ENCODE measurements around the gene FCER1G. TPM values are rescaled to one million over a fixed set of nuclear protein-coding genes. Genes with fewer than 3 reads are reported as not detected.

The FCER1G gene
- total RNA-seq, 1 experiment from 2014 or later, result 0.77 TPM

DNA sequence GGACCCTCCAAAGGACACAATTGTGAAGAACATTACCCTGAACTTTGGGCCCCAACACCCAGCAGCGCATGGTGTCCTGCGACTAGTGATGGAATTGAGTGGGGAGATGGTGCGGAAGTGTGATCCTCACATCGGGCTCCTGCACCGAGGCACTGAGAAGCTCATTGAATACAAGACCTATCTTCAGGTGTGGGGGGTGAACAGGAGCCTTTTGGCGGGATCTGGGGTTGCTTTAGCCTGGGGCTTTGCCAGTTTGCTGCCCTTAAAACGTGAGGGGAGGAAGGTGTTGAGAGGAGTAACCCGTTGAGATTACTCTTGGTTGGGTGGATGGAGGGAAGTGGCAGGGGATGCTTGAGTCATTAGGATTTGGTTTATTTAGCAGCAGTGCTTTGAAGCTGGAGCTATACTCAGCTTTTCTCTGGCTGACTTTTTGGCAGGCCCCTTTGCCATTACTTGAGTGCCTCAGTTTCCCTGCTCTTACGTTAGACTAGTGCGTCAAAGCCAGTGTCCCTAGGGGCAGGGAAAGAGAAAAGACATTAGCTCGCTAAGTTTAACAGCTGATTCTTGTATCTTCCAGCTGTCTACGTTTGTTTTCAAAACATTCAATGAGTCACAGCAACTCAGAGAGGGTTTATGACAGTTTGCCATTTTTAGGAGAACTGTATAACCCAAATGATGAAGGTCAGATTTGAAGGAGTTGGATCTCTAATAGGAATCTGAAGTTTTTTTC, 8.5 kb upstream of the FCER1G start:
- DNase-seq (ENCODE audit: low read depth, low spot score) (no peak), ATAC-seq (no peak)
- Histone ChIP-seq H3K27ac (ENCODE audit: low read length) (no peak overlapping the region), H3K4me3 (ENCODE audit: low read depth in 2 of 2, low read length in 2 of 2) (no peak overlapping the region), H3K36me3 (ENCODE audit: control insufficient read depth, insufficient read depth, low read length) (peaks cover 26% of the 10 kb centered on the region), H3K9me3 (ENCODE audit: control insufficient read depth, insufficient read depth, low read depth, low read length) (no peaks in the 10 kb centered on the region), H3K27me3 (ENCODE audit: control insufficient read depth, insufficient read depth, low read length) (no peaks in the 10 kb centered on the region), H3K4me1 (ENCODE audit: control insufficient read depth, insufficient read depth, low read length) (peaks cover 2% of the 10 kb centered on the region)
- TF ChIP-seq POLR2AphosphoS5 (IDR thresholded peaks at IDR 0.05; ENCODE audit: low read depth, low read length) (no peak), SIN3A (IDR thresholded peaks at IDR 0.05; ENCODE audit: borderline replicate concordance, insufficient read depth, low read depth, low read length) (no peak), TCF7L2 (IDR thresholded peaks at IDR 0.05; ENCODE audit: low read depth, low read length) (no peak)
- TF ChIP-seq, protein P1, sequence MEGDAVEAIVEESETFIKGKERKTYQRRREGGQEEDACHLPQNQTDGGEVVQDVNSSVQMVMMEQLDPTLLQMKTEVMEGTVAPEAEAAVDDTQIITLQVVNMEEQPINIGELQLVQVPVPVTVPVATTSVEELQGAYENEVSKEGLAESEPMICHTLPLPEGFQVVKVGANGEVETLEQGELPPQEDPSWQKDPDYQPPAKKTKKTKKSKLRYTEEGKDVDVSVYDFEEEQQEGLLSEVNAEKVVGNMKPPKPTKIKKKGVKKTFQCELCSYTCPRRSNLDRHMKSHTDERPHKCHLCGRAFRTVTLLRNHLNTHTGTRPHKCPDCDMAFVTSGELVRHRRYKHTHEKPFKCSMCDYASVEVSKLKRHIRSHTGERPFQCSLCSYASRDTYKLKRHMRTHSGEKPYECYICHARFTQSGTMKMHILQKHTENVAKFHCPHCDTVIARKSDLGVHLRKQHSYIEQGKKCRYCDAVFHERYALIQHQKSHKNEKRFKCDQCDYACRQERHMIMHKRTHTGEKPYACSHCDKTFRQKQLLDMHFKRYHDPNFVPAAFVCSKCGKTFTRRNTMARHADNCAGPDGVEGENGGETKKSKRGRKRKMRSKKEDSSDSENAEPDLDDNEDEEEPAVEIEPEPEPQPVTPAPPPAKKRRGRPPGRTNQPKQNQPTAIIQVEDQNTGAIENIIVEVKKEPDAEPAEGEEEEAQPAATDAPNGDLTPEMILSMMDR (IDR thresholded peaks at IDR 0.05), result no peak
- TF ChIP-seq, protein P2, sequence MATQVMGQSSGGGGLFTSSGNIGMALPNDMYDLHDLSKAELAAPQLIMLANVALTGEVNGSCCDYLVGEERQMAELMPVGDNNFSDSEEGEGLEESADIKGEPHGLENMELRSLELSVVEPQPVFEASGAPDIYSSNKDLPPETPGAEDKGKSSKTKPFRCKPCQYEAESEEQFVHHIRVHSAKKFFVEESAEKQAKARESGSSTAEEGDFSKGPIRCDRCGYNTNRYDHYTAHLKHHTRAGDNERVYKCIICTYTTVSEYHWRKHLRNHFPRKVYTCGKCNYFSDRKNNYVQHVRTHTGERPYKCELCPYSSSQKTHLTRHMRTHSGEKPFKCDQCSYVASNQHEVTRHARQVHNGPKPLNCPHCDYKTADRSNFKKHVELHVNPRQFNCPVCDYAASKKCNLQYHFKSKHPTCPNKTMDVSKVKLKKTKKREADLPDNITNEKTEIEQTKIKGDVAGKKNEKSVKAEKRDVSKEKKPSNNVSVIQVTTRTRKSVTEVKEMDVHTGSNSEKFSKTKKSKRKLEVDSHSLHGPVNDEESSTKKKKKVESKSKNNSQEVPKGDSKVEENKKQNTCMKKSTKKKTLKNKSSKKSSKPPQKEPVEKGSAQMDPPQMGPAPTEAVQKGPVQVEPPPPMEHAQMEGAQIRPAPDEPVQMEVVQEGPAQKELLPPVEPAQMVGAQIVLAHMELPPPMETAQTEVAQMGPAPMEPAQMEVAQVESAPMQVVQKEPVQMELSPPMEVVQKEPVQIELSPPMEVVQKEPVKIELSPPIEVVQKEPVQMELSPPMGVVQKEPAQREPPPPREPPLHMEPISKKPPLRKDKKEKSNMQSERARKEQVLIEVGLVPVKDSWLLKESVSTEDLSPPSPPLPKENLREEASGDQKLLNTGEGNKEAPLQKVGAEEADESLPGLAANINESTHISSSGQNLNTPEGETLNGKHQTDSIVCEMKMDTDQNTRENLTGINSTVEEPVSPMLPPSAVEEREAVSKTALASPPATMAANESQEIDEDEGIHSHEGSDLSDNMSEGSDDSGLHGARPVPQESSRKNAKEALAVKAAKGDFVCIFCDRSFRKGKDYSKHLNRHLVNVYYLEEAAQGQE (IDR thresholded peaks at IDR 0.05; ENCODE audit: insufficient read depth in 1 of 2, low read depth in 2 of 2, low read length in 1 of 2), result no peak
- intact Hi-C loops (cut with micrococcal nuclease; ENCODE audit: unreplicated experiment) (no loop called here), in situ Hi-C loops (cut with HindIII; ENCODE audit: low pct_unique_long_range_greater_than_20kb, low sequenced_read_pairs) (loop anchor here (25.0 kb wide), 1 partner anchor 181 kb away; no protein-coding TSS in a partner anchor)
- CTCF ChIA-PET, result no interaction called here
- BruUV-seq (replicated peaks), result no TSS peak
- POLR2A ChIA-PET, result interaction anchor here (0.6 to 1.0 kb wide), 2 partner anchors 19 to 167 kb away, joined by 5 to 10 read pairs; partner anchors contain the start of gene TOMM40L

GRCh38 chr1:161207173-161207572, 7.9 kb upstream of the FCER1G start:
- no peak for DNase-seq (ENCODE audit: low read depth, low spot score)
- ChIA-PET POLR2A (no interaction called here), CTCF (no interaction called here)
- no peak for ATAC-seq
- Histone ChIP-seq H3K27me3 (ENCODE audit: control insufficient read depth, insufficient read depth, low read length) (no peaks in the 10 kb centered on the region), H3K4me3 (ENCODE audit: low read depth in 2 of 2, low read length in 2 of 2) (no peak overlapping the region), H3K36me3 (ENCODE audit: control insufficient read depth, insufficient read depth, low read length) (peaks cover 26% of the 10 kb centered on the region), H3K27ac (ENCODE audit: low read length) (no peak overlapping the region), H3K4me1 (ENCODE audit: control insufficient read depth, insufficient read depth, low read length) (no peaks in the 10 kb centered on the region), H3K9me3 (ENCODE audit: control insufficient read depth, insufficient read depth, low read depth, low read length) (no peaks in the 10 kb centered on the region)
- in situ Hi-C loops (cut with HindIII; ENCODE audit: low pct_unique_long_range_greater_than_20kb, low sequenced_read_pairs) (loop anchor here (25.0 kb wide), 1 partner anchor 180 kb away; no protein-coding TSS in a partner anchor), intact Hi-C loops (cut with micrococcal nuclease; ENCODE audit: unreplicated experiment) (no loop called here)
- BruUV-seq (replicated peaks), result no TSS peak
- TF ChIP-seq, protein P2 (IDR thresholded peaks at IDR 0.05; ENCODE audit: insufficient read depth in 1 of 2, low read depth in 2 of 2, low read length in 1 of 2), result no peak
- TF ChIP-seq POLR2AphosphoS5 (IDR thresholded peaks at IDR 0.05; ENCODE audit: low read depth, low read length) (no peak), TCF7L2 (IDR thresholded peaks at IDR 0.05; ENCODE audit: low read depth, low read length) (no peak), SIN3A (IDR thresholded peaks at IDR 0.05; ENCODE audit: borderline replicate concordance, insufficient read depth, low read depth, low read length) (no peak)
- TF ChIP-seq, protein P1 (IDR thresholded peaks at IDR 0.05), result no peak
